Karpas-422 (cell line): ENCODE data around the gene MCOLN2. TPM values are rescaled to one million over a fixed set of nuclear protein-coding genes. Genes with fewer than 3 reads are reported as not detected.
"Not testable (repeated sequence)": the region's sequence is repeated elsewhere in the genome, so short reads cannot be mapped to it uniquely, and the experiment has no call there.

Experiments
- DNase-seq: peaks from one replicate; pipeline ENCODE4 v3.0.0-alpha.2; 2015
- H2AFZ ChIP-seq: fragments of 200-600 bp; sonication (generic); 2 replicates; pipeline ENCODE4 v1.6.1; 2014; ENCODE audit warnings: antibody characterized with exemption, low read length, mixed read lengths
- H3K27ac ChIP-seq: fragments of 200-600 bp; sonication (generic); 2 replicates; pipeline ENCODE4 v1.5.1; 2014; ENCODE audit warnings: mild to moderate bottlenecking, low read length, moderate library complexity
- H3K27me3 ChIP-seq: fragments of 200-600 bp; sonication (generic); 2 replicates; pipeline ENCODE4 v1.6.1; 2014; ENCODE audit warnings: low read length, mixed read lengths
- H3K36me3 ChIP-seq: fragments of 200-600 bp; sonication (generic); 2 replicates; pipeline ENCODE4 v1.6.1; 2014; ENCODE audit warnings: low read length, mixed read lengths; ENCODE audit not compliant: insufficient read depth
- H3K4me1 ChIP-seq: fragments of 200-600 bp; sonication (generic); 2 replicates; pipeline ENCODE4 v1.6.1; 2014; ENCODE audit warnings: mild to moderate bottlenecking, low read length, mixed read lengths
- H3K4me2 ChIP-seq: fragments of 200-600 bp; sonication (generic); 2 replicates; pipeline ENCODE4 v1.6.1; 2014; ENCODE audit warnings: low read length, low read depth, mild to moderate bottlenecking; ENCODE audit not compliant: poor library complexity, severe bottlenecking
- H3K4me3 ChIP-seq: fragments of 200-600 bp; sonication (generic); 2 replicates; pipeline ENCODE4 v1.5.1; 2014; ENCODE audit warnings: mild to moderate bottlenecking, antibody characterized with exemption, low read length, mixed read lengths
- H3K79me2 ChIP-seq: fragments of 200-600 bp; sonication (generic); 2 replicates; pipeline ENCODE4 v1.6.1; 2014; ENCODE audit warnings: mild to moderate bottlenecking, low read length, mixed read lengths
- H3K9ac ChIP-seq: fragments of 200-600 bp; sonication (generic); 2 replicates; pipeline ENCODE4 v1.6.0; 2014; ENCODE audit warnings: low read length
- H3K9me2 ChIP-seq: fragments of 200-600 bp; sonication (generic), shearing (Covaris generic); replicated peaks from 2 replicates; pipeline ENCODE4 v1.6.0; 2014; ENCODE audit warnings: mild to moderate bottlenecking, low read length, moderate library complexity; ENCODE audit not compliant: insufficient read depth
- H3K9me3 ChIP-seq: fragments of 300-700, 200-600 bp; sonication (generic); 2 replicates; pipeline ENCODE4 v1.6.1; 2014; ENCODE audit warnings: low read length, mixed read lengths
- H4K20me1 ChIP-seq: fragments of 200-600 bp; sonication (generic); 2 replicates; pipeline ENCODE4 v1.6.1; 2014; ENCODE audit warnings: mild to moderate bottlenecking, antibody characterized with exemption, low read length, low read depth; ENCODE audit not compliant: insufficient read depth
- total RNA-seq: library from RNA; depleted of rRNA; stranded (reverse); fragments of >200 nt; shearing (Covaris generic); gene quantifications from 2 replicates; pipeline ENCODE4 v1.2.3, GENCODE V29; 2014; ENCODE audit warnings: low replicate concordance

Gene MCOLN2
- total RNA-seq, 1 experiment from 2014 or later, result 56.1 TPM

DNA sequence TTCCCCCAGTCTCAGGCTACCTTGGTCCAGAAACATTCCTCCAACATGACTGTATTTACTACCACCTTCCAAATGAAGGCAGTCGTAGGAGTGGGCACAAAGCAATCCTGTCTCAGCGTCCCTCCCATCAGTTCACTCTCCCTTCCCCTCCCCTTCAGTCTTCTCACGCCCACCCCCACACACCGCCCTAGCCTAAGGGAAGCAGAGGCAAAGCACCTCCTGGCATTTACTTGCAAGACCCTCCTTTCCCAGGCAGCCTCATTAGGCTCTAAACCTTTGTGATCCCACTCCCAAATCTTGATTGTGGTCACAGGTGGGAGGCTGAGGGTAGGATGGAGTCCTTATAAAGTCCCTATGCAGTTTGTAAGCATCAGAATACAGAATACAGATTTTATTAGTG is 80.0 kb downstream of the MCOLN2 start:
- H3K9me2 ChIP-seq, result no peaks in the 10 kb centered on the region
- H4K20me1 ChIP-seq, result no peaks in the 10 kb centered on the region
- H3K9me3 ChIP-seq, result no peaks in the 10 kb centered on the region
- no peaks in the 10 kb centered on the region for H3K79me2 ChIP-seq
- H3K4me3 ChIP-seq, result no peak overlapping the region
- H3K4me2 ChIP-seq, result no peak overlapping the region
- no peaks in the 10 kb centered on the region for H3K4me1 ChIP-seq
- H3K9ac ChIP-seq, result no peak overlapping the region
- H3K27ac ChIP-seq, result no peak overlapping the region
- no peak overlapping the region for H2AFZ ChIP-seq
- no peaks in the 10 kb centered on the region for H3K27me3 ChIP-seq
- no peaks in the 10 kb centered on the region for H3K36me3 ChIP-seq
- DNase-seq, result no peak

DNA sequence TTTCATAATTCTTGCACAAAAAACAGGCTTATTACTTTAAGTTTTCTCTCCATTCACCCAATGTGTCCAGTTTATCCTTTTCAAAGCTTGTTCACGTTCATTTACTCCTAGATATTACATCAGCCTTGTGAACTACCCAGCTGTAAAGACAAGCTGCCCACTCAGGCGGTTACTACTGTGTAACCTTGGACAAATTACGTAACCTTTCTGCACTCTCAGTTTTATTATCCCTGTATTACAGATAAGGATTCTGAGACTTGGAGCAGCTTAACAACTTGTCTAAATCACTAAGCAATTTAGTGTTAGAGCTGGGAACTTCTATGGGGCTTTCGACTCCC is 83.4 kb downstream of the MCOLN2 start:
- H3K9me2 ChIP-seq, result no peaks in the 10 kb centered on the region
- H3K4me3 ChIP-seq, result no peak overlapping the region
- no peaks in the 10 kb centered on the region for H3K4me1 ChIP-seq
- no peak overlapping the region for H3K4me2 ChIP-seq
- no peaks in the 10 kb centered on the region for H3K79me2 ChIP-seq
- no peak overlapping the region for H3K27ac ChIP-seq
- H3K27me3 ChIP-seq, result no peaks in the 10 kb centered on the region
- H3K36me3 ChIP-seq, result no peaks in the 10 kb centered on the region
- H4K20me1 ChIP-seq, result no peaks in the 10 kb centered on the region
- H2AFZ ChIP-seq, result no peak overlapping the region
- no peaks in the 10 kb centered on the region for H3K9me3 ChIP-seq
- no peak for DNase-seq
- no peak overlapping the region for H3K9ac ChIP-seq

DNA sequence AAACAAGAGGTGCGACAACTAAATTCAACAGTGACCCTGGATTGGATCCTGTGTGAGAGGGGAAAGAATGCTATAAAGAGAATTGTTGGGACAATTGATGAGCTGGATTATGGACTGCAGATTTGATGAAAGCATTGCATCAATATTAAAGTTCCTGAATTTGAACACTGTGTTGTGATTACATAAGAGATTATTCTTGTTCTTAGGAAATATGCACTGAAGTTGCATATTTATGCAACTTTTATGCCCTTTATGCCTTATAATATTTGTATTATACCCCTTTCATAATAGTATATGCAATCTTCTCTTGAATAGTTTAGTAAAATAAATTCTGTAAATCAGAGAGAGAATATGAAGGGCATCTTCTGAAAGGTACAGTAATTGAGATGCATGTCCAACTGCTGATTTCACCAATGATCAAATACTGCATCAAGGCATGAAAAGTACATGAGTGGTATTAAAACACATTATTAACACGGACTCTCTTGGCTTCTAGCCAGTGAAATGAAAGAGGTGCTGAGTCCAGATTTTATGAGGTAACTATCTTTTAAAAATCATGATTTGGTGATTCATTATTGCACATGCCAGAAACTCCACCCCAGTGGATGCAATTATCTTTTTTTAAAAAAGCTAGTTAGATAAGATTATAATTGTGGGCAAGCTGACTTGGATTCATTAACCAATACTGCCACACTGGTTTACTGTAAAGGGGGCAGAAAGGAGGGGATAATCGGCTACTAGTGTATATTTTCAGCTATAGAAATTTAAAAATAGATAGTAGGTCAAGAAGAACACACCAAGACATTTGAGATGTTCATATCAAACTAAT is 84.0 kb downstream of the MCOLN2 start:
- no peaks in the 10 kb centered on the region for H3K4me1 ChIP-seq
- no peaks in the 10 kb centered on the region for H3K79me2 ChIP-seq
- no peak for DNase-seq
- H3K9me2 ChIP-seq, result no peaks in the 10 kb centered on the region
- no peak overlapping the region for H3K9ac ChIP-seq
- H3K27ac ChIP-seq, result no peak overlapping the region
- H4K20me1 ChIP-seq, result no peaks in the 10 kb centered on the region
- H3K4me2 ChIP-seq, result no peak overlapping the region
- no peaks in the 10 kb centered on the region for H3K36me3 ChIP-seq
- no peaks in the 10 kb centered on the region for H3K9me3 ChIP-seq
- no peak overlapping the region for H2AFZ ChIP-seq
- no peak overlapping the region for H3K4me3 ChIP-seq
- no peaks in the 10 kb centered on the region for H3K27me3 ChIP-seq

DNA sequence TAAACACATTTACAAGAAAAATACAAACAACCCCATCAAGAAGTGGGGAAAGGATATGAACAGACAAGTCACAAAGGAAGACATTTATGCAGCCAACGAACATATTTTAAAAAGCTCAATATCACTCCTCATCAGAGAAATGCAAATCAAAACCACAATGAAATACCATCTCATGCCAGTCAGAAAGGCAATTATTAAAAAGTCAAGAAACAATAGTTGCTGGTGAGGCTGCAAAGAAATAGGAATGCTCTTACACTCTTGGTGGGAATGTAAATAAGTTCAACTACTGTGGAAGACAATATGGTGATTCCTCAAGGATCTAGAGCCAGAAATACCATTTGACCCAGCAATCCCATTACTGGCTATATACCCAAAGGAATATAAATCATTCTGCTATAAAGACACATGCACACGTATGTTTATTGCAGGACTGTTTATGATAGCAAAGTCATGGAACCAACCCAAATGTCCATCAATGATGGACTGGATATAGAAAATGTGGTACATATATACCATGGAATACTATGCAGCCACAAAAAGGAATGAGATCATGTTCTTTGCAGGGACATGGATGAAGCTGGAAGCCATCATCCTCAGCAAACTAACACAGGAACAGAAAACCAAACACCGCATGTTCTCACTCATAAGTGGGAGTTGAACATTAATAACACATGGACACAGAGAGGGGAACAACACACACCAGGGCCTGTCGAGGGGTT is 88.0 kb downstream of the MCOLN2 start:
- not testable (repeated sequence) for H3K4me3 ChIP-seq, H3K4me2 ChIP-seq, H3K36me3 ChIP-seq, H3K9me2 ChIP-seq, DNase-seq, H2AFZ ChIP-seq, H4K20me1 ChIP-seq, H3K9me3 ChIP-seq, H3K4me1 ChIP-seq, H3K9ac ChIP-seq, H3K27ac ChIP-seq, H3K79me2 ChIP-seq, H3K27me3 ChIP-seq

DNA sequence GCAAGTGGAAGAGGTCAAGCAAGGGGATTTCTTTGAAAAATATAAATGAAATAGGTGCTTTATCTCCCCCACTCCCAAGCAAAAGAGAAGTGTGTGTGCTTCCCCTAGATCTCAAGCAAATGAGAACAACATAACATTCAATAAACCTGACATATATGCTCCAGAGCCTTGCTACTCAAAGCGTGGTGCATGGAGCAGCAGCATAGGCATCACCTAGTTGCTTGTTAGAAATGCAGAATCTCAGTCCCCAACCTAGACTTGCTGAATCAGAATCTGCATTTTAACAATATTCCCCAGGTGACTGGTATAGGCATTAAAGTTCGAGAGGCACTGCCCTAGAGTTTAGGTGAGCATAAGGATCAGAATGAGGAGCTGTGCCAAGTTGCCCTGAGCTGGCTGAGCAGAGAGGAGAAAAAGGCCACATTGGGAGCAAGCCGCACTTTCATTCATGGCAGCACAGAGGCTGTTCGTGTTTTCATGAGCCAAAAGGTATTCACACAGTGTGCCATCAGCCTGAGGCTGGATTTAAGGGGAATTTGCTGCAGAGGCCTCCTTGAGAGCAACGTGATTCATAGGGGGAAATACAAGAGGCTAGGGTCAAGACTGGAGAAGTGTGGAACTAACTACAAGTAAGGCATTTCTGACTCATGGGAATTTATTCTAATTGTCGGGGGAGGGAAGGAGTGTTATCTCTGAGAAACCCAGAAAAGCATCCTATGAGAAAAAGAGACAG is 89.7 kb downstream of the MCOLN2 start:
- no peak overlapping the region for H2AFZ ChIP-seq
- H3K79me2 ChIP-seq, result no peaks in the 10 kb centered on the region
- no peaks in the 10 kb centered on the region for H3K36me3 ChIP-seq
- no peaks in the 10 kb centered on the region for H4K20me1 ChIP-seq
- no peak overlapping the region for H3K4me3 ChIP-seq
- H3K9ac ChIP-seq, result no peak overlapping the region
- H3K4me2 ChIP-seq, result no peak overlapping the region
- H3K4me1 ChIP-seq, result no peaks in the 10 kb centered on the region
- H3K9me3 ChIP-seq, result peaks cover 4% of the 10 kb centered on the region; the same call in 1 of the 2 replicates
- no peak overlapping the region for H3K27ac ChIP-seq
- no peak for DNase-seq
- no peaks in the 10 kb centered on the region for H3K27me3 ChIP-seq
- H3K9me2 ChIP-seq, result no peaks in the 10 kb centered on the region

DNA sequence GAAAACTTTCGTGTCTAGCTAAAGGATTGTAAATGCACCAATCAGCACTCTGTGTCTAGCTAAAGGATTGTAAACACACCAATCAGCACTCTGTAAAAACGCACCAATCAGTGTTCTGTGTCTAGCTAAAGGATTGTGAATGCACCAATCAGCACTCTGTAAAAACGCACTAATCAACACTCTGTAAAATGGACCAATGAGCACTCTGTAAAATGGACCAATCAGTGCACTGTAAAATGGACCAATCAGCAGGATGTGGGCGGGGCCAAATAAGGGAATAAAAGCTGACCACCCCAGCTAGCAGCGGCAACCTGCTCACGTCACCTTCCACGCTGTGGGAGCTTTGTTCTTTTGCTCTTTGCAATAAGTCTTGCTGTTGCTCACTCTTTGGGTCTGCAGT is 94.2 kb downstream of the MCOLN2 start:
- H3K4me3 ChIP-seq, H3K27ac ChIP-seq, H3K79me2 ChIP-seq, H3K9ac ChIP-seq, H3K9me2 ChIP-seq, H3K9me3 ChIP-seq, H4K20me1 ChIP-seq, H3K4me1 ChIP-seq, DNase-seq, H2AFZ ChIP-seq, H3K27me3 ChIP-seq, H3K36me3 ChIP-seq, H3K4me2 ChIP-seq: not testable (repeated sequence)

DNA sequence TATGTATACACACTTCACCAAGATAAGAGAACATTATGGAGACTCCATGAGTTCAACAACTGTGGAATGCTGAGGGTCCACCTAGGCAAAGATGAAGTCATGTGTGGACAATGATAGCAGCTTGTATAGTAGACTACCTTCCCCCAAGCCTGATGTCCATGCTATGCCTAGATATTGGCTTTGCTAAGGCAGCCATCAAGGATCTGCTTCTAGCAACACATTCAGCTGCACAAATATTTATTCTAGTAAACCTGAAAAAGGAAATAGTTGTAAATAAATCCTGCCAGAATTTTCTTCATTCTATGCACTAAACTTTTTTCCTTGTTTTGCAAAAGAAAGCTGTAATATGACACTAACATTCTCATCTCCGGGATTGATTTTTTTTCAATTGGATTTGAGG is 96.9 kb downstream of the MCOLN2 start:
- Histone ChIP-seq H3K27ac (no peak overlapping the region), H3K36me3 (no peaks in the 10 kb centered on the region), H4K20me1 (no peaks in the 10 kb centered on the region), H3K9ac (no peak overlapping the region), H3K79me2 (no peaks in the 10 kb centered on the region), H3K4me2 (no peak overlapping the region), H3K9me2 (no peaks in the 10 kb centered on the region), H3K4me1 (peaks cover 10% of the 10 kb centered on the region), H3K9me3 (peaks cover 6% of the 10 kb centered on the region; the same call in 1 of the 2 replicates), H3K27me3 (no peaks in the 10 kb centered on the region), H2AFZ (no peak overlapping the region), H3K4me3 (no peak overlapping the region)
- no peak for DNase-seq

DNA sequence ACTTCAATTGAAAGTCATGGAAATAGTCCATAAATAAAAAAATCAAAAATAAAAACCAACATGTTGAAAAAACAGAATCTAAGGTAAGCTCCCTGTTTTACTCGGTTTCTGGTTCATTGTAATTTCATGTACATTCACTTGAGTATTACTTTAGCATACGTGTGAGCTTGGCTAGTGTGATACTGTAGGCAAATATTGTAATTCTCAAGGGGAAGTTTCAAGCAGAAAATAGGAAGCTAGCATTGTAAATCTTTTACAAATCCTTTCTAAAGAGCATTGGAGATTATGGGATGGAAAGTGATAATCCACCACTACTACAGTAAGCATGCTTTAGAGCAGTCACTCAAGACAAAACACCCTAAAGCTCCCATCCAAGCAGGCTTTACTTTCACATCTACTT is 100.6 kb downstream of the MCOLN2 start:
- Histone ChIP-seq H4K20me1 (no peaks in the 10 kb centered on the region), H3K4me1 (peaks cover 10% of the 10 kb centered on the region), H3K9me3 (no peaks in the 10 kb centered on the region), H3K79me2 (no peaks in the 10 kb centered on the region), H3K4me3 (no peak overlapping the region), H2AFZ (no peak overlapping the region), H3K27ac (no peak overlapping the region), H3K9me2 (no peaks in the 10 kb centered on the region), H3K36me3 (no peaks in the 10 kb centered on the region), H3K9ac (no peak overlapping the region), H3K27me3 (no peaks in the 10 kb centered on the region), H3K4me2 (no peak overlapping the region)
- no peak for DNase-seq
